ENCODE results near the gene NUP214. TPM values are rescaled to one million over a fixed set of nuclear protein-coding genes. Genes with fewer than 3 reads are reported as not detected.

NUP214 gene
- total and polyA plus RNA-seq, 7 donors, result 11.8 to 28.1 (median 20.1) TPM

- no peak for ATAC-seq
- Histone ChIP-seq H3K9me3 (no peaks in the 10 kb centered on the region), H3K27me3 (ENCODE audit: insufficient read depth in 3 of 3, low read length in 2 of 3) (no peaks in the 10 kb centered on the region), H3K27ac (peak overlapping the region; percentile 98), H3K4me3 (peak overlapping the region; percentile 70), H3K4me1 (peaks cover 41% of the 10 kb centered on the region), H3K36me3 (ENCODE audit: insufficient read depth in 1 of 2, low read depth in 1 of 2) (no peaks in the 10 kb centered on the region)
- DNase-seq, result peak in 1 of 2 donors; percentile 67
- intact Hi-C loops (cut with DNase I), result loop anchor here in 1 of 2 donors (5.0 kb wide), 1 partner anchor 100 kb away; no protein-coding TSS in a partner anchor
- TF ChIP-seq CTCF (IDR thresholded peaks at IDR 0.05), result no peak
- WGBS, 3 donors, result 0 to 2% (median 1%) methylated on average over 39 to 77 of the region's 78 CpGs
Measured at GRCh38 chr9:131277287-131277909, 152.0 kb downstream of the NUP214 start.

GRCh38 chr9:131277910-131278701, 152.7 kb downstream of the NUP214 start:
- WGBS, 3 donors, result 8 to 15% (median 12%) methylated on average over 31 to 59 of the region's 59 CpGs
- DNase-seq (peak; percentile 87 to 93), ATAC-seq (peak; percentile 63 to 71 (median 66))
- peaks cover 38% of the 10 kb centered on the region for H3K4me1 ChIP-seq
- H3K27me3 ChIP-seq (ENCODE audit: insufficient read depth in 3 of 3, low read length in 2 of 3), result no peaks in the 10 kb centered on the region
- H3K27ac ChIP-seq, result peak overlapping the region; percentile 98
- no peak for TF ChIP-seq CTCF (IDR thresholded peaks at IDR 0.05)
- H3K9me3 ChIP-seq, result no peaks in the 10 kb centered on the region
- intact Hi-C loops (cut with DNase I), result loop anchor here in 1 of 2 donors (5.0 kb wide), 1 partner anchor 101 kb away; no protein-coding TSS in a partner anchor
- no peaks in the 10 kb centered on the region for H3K36me3 ChIP-seq (ENCODE audit: insufficient read depth in 1 of 2, low read depth in 1 of 2)
- H3K4me3 ChIP-seq, result peak overlapping the region; percentile 70

GRCh38 chr9:131278702-131279111, 153.3 kb downstream of the NUP214 start:
- Histone ChIP-seq H3K27me3 (ENCODE audit: insufficient read depth in 3 of 3, low read length in 2 of 3) (no peaks in the 10 kb centered on the region), H3K27ac (peak overlapping the region; percentile 98), H3K4me1 (peaks cover 37% of the 10 kb centered on the region), H3K9me3 (no peaks in the 10 kb centered on the region), H3K4me3 (no peak overlapping the region), H3K36me3 (ENCODE audit: insufficient read depth in 1 of 2, low read depth in 1 of 2) (no peaks in the 10 kb centered on the region)
- WGBS, 3 donors, result 57 to 65% (median 58%) methylated on average over 10 of the region's 10 CpGs
- intact Hi-C loops (cut with DNase I), result loop anchor here in 1 of 2 donors (5.0 kb wide), 1 partner anchor 101 kb away; no protein-coding TSS in a partner anchor
- peak in 1 of 2 donors; percentile 56 for DNase-seq
- TF ChIP-seq CTCF (IDR thresholded peaks at IDR 0.05), result no peak
- ATAC-seq, result no peak

- peaks cover 31% of the 10 kb centered on the region for H3K4me1 ChIP-seq
- no peak for TF ChIP-seq CTCF (IDR thresholded peaks at IDR 0.05)
- H3K27me3 ChIP-seq (ENCODE audit: insufficient read depth in 3 of 3, low read length in 2 of 3), result no peaks in the 10 kb centered on the region
- DNase-seq, result peak in 1 of 2 donors; percentile 56
- H3K36me3 ChIP-seq (ENCODE audit: insufficient read depth in 1 of 2, low read depth in 1 of 2), result no peaks in the 10 kb centered on the region
- no peaks in the 10 kb centered on the region for H3K9me3 ChIP-seq
- 57 to 72% (median 65%) methylated on average over 11 of the region's 11 CpGs for WGBS, 3 donors
- no peak for ATAC-seq
- H3K4me3 ChIP-seq, result no peak overlapping the region
- intact Hi-C loops (cut with DNase I), result loop anchor here in 1 of 2 donors (5.0 kb wide), 1 partner anchor 102 kb away; no protein-coding TSS in a partner anchor
- peak overlapping the region; percentile 98 for H3K27ac ChIP-seq
Measured at GRCh38 chr9:131279196-131279862, 153.9 kb downstream of the NUP214 start.
